ENCODE data around the gene DOLPP1. TPM values are rescaled to one million over a fixed set of nuclear protein-coding genes. Genes with fewer than 3 reads are reported as not detected.

Gene DOLPP1
- total RNA-seq, 1 donor from 2014 or later = 12.3 TPM

DNA sequence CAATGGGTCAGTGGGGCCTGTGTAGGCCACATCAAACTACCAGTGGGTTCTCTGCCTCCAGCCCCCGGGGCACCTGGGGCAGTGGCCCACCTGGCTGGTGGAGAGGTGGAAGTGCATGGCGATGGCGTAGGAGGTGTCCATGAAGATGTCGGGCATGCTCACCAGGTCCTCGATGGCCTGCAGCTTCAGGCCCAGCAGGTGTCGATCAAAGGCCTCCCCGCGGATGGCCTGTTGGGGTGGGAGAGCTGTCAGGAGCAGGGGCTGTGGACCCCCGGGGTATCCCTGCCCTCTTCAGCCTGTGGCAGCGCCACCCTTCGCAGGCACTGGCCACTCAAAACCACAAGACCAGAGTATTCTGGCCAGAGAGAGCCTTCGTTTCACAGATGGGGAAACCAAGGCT, 15.0 kb downstream of the DOLPP1 start:
- H3K9me3 Mint-ChIP-seq (ENCODE audit: low read depth) = no peaks in the 10 kb centered on the region
- peaks cover 10% of the 10 kb centered on the region for H3K36me3 Mint-ChIP-seq (ENCODE audit: low read depth)

DNA sequence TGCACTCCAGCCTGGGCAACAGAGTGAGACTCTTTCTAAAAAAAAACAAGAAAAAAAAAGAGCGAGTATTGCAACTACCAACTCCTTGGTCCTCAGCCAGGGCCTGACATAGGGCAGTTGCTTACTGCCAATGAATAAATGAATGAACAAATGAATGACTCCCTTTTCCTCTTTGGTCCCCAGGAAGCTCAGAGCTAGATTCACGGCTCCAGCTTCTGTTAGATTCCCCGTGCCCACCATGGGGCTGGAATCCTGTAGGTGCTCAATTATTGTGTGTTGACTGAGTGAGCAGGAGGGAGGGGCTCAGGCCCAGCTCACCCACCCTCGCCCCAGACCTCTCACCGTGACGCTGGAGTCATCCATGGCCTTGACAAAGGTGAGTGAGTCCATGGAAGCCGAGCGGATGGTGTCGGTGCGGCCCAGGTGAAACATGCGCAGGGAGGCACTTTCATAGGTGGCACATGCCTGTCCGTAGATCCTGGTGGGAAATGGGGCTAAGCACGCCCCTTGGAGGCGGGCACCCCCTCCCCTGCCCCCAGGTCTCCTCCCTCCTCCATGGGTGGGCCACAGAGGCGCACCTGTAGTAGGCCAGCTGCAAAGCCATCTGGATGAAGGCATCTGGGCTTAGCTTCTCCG, 16.9 kb downstream of the DOLPP1 start:
- Mint-ChIP-seq H3K27me3 (ENCODE audit: low read depth) (no peaks in the 10 kb centered on the region), H3K9me3 (ENCODE audit: low read depth) (no peaks in the 10 kb centered on the region), H3K4me3 (ENCODE audit: unreplicated experiment) (no peak overlapping the region), H3K4me1 (ENCODE audit: low read depth) (no peaks in the 10 kb centered on the region), H3K36me3 (ENCODE audit: low read depth) (peaks cover 12% of the 10 kb centered on the region), H3K27ac (ENCODE audit: unreplicated experiment) (no peak overlapping the region)
- TF ChIP-seq, protein P1, sequence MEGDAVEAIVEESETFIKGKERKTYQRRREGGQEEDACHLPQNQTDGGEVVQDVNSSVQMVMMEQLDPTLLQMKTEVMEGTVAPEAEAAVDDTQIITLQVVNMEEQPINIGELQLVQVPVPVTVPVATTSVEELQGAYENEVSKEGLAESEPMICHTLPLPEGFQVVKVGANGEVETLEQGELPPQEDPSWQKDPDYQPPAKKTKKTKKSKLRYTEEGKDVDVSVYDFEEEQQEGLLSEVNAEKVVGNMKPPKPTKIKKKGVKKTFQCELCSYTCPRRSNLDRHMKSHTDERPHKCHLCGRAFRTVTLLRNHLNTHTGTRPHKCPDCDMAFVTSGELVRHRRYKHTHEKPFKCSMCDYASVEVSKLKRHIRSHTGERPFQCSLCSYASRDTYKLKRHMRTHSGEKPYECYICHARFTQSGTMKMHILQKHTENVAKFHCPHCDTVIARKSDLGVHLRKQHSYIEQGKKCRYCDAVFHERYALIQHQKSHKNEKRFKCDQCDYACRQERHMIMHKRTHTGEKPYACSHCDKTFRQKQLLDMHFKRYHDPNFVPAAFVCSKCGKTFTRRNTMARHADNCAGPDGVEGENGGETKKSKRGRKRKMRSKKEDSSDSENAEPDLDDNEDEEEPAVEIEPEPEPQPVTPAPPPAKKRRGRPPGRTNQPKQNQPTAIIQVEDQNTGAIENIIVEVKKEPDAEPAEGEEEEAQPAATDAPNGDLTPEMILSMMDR (IDR thresholded peaks at IDR 0.05) = no peak
- DNase-seq (ENCODE audit: low spot score) = no peak

More for the DNA sequence above, 15.0 kb downstream of the DOLPP1 start:
- Mint-ChIP-seq H3K27me3 (ENCODE audit: low read depth) (no peaks in the 10 kb centered on the region), H3K4me3 (ENCODE audit: unreplicated experiment) (no peak overlapping the region), H3K27ac (ENCODE audit: unreplicated experiment) (no peak overlapping the region), H3K4me1 (ENCODE audit: low read depth) (no peaks in the 10 kb centered on the region)
- no peak for DNase-seq (ENCODE audit: low spot score)
- TF ChIP-seq, protein P1 (IDR thresholded peaks at IDR 0.05) = no peak

DNA sequence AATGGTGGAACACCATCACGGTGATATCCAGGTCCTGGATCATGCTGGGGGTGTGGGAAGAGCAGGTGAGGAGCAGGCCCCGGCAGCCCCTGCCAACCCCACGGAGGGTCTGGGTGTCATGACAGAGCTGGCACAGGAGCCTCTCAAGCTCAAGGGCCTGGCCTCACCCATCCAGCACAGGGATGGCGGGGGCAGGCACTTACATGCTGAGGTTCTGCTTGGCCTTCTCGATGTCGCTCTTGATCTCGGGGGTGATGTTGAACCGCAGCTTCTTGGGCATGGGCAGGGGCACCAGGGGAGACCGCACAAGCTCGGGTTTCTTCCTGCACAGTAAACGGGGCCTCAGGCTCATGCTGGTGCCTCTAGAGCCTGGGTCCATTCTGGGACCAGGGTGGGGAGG, 17.4 kb downstream of the DOLPP1 start:
- Mint-ChIP-seq H3K4me1 (ENCODE audit: low read depth) (no peaks in the 10 kb centered on the region), H3K27ac (ENCODE audit: unreplicated experiment) (no peak overlapping the region), H3K27me3 (ENCODE audit: low read depth) (no peaks in the 10 kb centered on the region), H3K4me3 (ENCODE audit: unreplicated experiment) (no peak overlapping the region), H3K36me3 (ENCODE audit: low read depth) (peaks cover 12% of the 10 kb centered on the region), H3K9me3 (ENCODE audit: low read depth) (no peaks in the 10 kb centered on the region)
- TF ChIP-seq, protein P1 (IDR thresholded peaks at IDR 0.05) = no peak
- no peak for DNase-seq (ENCODE audit: low spot score)

DNA sequence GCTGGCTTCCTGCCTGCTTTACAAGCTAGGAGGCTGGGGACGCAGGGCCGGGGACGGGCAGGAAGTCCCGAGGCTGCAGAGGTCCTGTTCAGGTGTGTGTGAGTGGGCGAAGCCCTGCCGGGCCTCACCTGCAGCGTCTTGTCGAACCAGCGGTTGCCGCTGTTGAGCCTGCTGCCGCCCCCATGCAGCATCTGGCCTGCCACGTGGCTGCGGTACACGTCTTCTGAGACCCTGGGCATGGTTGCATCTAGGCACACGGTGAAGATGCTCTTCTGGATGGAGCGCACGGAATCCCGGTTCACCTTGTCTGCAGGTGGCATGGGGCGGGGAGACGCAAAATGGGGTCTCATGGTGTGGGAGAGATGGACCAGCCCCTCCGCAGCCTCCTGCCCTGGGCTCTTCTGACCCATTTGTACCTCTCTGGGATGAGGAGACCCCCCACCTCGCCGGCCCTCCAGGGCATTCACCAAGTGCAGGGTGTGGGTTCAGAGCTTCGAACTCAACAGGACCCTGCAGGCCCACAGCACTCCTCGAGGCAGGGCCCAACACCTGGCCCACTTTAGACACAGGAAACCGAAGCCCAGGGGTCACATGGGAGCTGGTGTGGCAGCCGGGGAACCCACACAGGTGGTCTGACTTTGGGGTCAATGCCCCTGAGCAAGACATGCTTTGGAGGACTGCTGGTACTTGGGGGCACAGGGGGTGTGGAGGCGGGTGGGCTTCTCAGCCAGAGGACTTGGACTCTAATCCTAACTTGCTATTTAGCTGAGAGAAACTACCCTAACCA, 19.7 kb downstream of the DOLPP1 start:
- H3K27me3 Mint-ChIP-seq (ENCODE audit: low read depth) = no peaks in the 10 kb centered on the region
- H3K4me3 Mint-ChIP-seq (ENCODE audit: unreplicated experiment) = no peak overlapping the region
- H3K4me1 Mint-ChIP-seq (ENCODE audit: low read depth) = no peaks in the 10 kb centered on the region
- DNase-seq (ENCODE audit: low spot score) = no peak
- H3K36me3 Mint-ChIP-seq (ENCODE audit: low read depth) = peaks cover 14% of the 10 kb centered on the region
- H3K9me3 Mint-ChIP-seq (ENCODE audit: low read depth) = no peaks in the 10 kb centered on the region
- H3K27ac Mint-ChIP-seq (ENCODE audit: unreplicated experiment) = no peak overlapping the region
- TF ChIP-seq, protein P1 (IDR thresholded peaks at IDR 0.05) = no peak

DNA sequence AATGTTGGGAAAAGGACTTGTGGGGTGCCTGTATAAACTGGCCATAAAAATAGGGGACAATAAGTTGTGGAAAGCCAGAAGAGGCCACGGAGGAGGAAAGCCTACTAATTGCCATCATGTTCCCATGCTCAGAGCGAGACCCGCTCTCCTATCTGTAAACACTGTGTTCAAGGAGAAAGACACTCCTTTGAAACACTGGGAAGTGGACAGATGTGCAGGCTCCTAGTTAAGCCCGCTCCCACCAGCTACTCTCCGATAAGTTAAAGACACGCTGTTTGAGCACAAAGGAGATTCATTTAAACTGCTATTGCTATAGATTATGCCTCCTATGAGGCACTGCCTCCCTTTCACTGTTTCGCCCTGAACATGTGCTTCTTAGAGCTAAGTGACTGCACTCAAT, 20.4 kb downstream of the DOLPP1 start:
- no peak overlapping the region for H3K4me3 Mint-ChIP-seq (ENCODE audit: unreplicated experiment)
- no peaks in the 10 kb centered on the region for H3K9me3 Mint-ChIP-seq (ENCODE audit: low read depth)
- no peak for DNase-seq (ENCODE audit: low spot score)
- peaks cover 10% of the 10 kb centered on the region for H3K36me3 Mint-ChIP-seq (ENCODE audit: low read depth)
- no peaks in the 10 kb centered on the region for H3K4me1 Mint-ChIP-seq (ENCODE audit: low read depth)
- no peak overlapping the region for H3K27ac Mint-ChIP-seq (ENCODE audit: unreplicated experiment)
- TF ChIP-seq, protein P1 (IDR thresholded peaks at IDR 0.05) = no peak
- H3K27me3 Mint-ChIP-seq (ENCODE audit: low read depth) = no peaks in the 10 kb centered on the region

Data from chondrocyte (in vitro differentiated cells).